NCI-H1105 (cell line): ENCODE data around the gene LDLRAD3.

Experiments used
- DNase-seq: peaks from one replicate; lab custom pipeline; 2025; lab: John Stamatoyannopoulos, UW

LDLRAD3 gene

DNA sequence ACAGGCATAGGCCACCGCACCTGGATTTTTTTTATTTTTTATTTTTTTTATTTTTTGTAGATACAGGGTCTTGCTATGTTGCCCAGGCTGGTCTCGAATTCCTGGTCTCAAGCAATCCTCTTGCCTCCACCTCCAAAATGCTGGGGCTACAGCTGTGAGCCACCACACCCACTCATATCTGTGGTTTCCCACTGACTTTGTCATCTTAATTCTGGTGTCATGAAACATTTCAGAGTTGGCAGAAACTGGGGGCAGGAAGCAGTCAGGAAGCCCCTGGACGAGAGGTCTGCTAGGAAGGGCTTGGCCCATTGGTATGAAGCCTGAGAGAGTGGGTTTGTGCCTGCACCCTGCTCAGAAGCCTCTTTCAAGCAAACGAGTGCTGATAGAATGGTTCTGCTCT, 296.3 kb downstream of the LDLRAD3 start:
- DNase-seq: no peak

DNA sequence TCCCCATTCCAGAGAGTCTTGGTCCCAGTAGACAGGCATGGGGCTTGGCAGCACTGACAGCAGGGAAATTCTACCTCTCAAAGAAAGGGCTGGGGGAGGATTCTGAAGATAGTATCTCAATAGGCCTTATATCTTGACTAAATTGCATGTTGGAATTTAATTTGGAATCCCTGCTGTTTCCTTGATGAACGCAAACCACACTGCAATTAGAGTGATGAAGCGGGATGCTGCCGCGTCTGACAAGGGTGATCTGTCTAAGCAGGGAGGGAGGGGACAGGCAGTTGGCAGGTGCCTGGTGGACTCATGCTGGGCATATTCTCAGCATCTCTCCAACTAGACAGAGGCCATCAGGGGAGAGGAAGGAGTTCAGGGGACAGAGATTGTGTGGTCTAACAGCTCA, 296.9 kb downstream of the LDLRAD3 start:
- DNase-seq: no peak

- no peak for DNase-seq
Measured at GRCh38 chr11:36241497-36241896, 297.6 kb downstream of the LDLRAD3 start.

DNA sequence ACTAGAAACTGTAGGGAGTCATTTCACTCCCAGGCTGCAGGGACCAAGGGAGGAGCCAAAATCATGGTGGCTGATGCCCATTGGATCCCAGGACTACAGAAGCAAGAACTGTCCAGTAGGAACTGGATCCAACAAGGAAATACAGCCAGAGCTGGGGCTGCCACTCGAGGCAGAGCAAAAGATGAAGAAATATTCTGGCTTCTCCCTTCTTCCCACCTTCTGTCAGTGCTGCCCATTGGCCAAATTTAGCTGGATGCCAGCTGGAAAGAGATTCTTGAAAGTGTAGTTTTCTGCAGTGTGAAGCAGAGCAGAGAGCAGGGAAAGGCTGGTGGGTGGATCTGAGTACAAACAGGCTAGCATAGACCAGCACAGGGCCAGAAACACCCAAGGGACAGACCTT, 299.8 kb downstream of the LDLRAD3 start:
- no peak for DNase-seq

- DNase-seq: no peak
Measured at GRCh38 chr11:36247493-36247892, 303.6 kb downstream of the LDLRAD3 start.

GRCh38 chr11:36248436-36248835, 304.6 kb downstream of the LDLRAD3 start:
- DNase-seq: no peak

DNA sequence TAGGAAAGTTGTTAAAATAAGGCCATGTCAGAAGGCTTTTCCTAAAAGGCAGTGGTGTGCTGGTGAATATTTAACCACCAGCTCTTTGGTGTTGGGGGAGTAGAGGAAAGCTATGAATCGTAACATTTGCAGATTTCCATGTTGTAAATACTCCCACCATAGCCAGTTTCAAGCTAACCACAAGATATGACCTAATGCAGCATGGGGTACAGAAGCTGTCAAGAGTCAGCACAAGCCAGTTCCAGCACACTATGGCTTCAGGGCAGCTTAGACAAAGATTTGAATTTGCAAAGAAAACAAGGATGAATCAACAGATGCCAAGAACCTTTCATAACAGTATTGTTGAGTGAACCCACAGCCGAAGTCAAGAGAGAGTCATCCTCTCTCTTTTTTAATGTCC, 305.4 kb downstream of the LDLRAD3 start:
- DNase-seq: no peak

- DNase-seq: no peak
Measured at GRCh38 chr11:36251823-36252222, 308.0 kb downstream of the LDLRAD3 start.

DNA sequence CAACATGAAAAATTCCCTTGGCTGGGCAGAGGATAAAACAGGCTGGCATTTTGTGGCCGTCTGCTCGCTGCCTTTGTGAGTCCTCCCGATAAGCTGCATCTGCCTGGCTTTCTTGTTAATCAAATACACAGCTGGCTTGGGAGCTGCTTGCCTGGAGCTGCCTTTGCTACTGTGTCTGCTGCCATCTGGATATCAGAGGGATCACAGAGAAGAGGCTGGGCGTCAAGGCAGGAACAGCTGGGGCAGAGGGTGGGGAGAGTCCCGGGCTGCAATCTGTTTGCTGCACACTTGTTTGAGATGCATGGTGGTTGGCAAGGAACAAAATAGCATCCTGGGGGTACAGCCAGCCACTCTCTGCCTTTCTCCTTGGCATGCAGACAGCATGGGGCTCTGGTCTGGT, 309.4 kb downstream of the LDLRAD3 start:
- DNase-seq: no peak

GRCh38 chr11:36254713-36255112, 310.9 kb downstream of the LDLRAD3 start:
- DNase-seq: no peak

DNA sequence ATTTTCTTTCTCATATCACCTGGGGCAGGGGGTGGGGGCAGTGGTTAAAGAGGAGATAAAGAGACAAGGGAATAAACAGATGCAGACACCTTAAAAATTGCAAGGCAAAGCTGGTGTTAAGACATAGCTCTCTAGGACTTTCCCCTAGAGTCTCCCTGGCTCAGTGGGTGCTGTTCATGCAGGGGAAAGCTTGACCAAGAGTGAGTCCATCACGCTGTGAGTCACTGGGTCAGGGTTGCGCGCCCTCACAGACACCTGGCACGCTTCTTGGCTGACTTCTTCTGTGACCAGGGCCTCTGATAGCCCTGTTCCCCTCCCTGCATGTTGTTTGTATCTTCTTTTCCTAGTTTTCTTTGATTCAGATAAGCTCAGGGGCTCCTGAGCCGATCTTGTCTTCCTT, 313.5 kb downstream of the LDLRAD3 start:
- no peak for DNase-seq

DNA sequence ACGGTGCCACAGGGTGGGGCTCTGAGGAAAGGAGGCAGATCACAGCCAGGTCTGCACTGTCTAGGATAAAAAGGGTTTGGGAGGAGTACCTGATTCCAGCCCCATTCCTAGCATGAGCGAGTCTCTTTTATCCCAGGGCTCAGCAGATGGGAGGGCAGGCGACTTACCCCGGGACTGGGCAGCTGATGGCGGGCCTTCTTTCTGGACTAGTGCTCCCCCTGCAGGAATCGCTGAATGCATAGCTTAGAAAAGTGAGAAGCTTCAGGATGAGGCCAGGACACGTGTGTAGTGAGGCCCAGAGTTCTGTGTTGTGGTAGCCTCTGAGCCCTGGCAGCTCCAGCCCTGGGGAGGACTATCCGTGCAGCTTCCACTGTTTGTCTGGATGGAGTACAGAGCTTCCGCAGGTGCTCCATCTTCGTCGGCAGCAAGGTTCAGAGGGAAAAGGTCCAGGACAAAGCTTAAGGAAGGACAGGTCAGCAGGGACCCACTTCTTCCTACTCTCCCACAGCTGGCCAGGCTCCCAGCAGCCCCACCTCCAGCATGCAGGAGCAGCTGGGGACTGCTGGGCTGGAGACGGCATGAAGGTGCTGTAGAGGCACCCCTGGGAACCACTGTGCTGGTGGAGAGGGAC, 315.0 kb downstream of the LDLRAD3 start:
- no peak for DNase-seq

GRCh38 chr11:36261094-36261493, 317.2 kb downstream of the LDLRAD3 start:
- no peak for DNase-seq

GRCh38 chr11:36264011-36264972, 320.4 kb downstream of the LDLRAD3 start:
- DNase-seq: no peak

GRCh38 chr11:36264973-36265344, 321.1 kb downstream of the LDLRAD3 start:
- DNase-seq: no peak

- DNase-seq: peak; percentile 47
Measured at GRCh38 chr11:36265793-36266628, 322.1 kb downstream of the LDLRAD3 start.

GRCh38 chr11:36266767-36267166, 322.9 kb downstream of the LDLRAD3 start:
- no peak for DNase-seq

DNA sequence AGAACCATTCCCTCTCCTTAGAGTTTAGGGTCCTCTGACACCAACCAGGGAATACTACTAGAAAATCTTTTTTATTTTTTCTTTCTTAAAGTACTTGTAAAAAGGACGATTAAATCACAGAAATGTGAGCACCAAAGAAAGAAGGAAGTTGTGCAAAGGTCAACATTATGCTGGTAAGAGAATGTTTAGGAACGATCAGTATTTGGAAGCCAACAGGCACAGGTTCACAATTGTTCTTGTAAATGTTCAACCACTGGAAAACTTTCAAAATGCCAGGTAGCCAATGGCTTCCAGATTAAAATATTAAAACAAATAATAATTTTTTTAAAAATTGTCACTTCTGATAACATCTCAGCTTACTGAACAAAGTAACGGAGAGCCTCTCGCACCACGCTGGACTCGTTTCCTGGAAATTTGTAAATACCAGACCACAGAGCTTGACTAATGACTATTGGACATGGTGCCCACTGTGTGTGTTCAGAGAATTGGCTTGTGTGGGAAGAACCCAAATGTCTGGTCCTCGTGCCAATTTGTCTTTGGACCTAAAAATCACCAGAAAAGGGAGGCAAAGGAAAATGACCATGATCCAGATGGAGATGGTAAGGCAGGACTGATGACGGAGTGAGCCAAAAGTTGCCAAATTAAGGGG, 324.6 kb downstream of the LDLRAD3 start:
- no peak for DNase-seq

DNA sequence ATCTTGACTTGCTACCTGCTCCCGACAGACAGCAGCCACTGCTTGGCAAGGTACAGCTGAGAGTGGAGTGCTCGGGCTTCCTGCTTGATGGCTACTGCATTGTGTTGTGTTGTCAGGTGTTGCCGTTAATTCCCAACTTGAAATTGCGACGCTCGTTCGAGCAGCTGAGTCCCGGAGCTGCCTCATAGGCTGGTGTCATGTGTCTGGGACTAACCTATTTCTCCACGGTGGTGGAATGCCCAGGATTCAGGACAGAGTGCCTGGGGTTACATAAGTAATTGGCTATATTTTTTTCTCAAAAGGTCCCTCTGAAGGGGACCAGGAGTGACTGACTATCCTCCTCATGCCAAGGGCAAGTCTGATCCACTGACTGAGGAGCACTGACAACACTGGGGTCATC, 326.8 kb downstream of the LDLRAD3 start:
- no peak for DNase-seq

DNA sequence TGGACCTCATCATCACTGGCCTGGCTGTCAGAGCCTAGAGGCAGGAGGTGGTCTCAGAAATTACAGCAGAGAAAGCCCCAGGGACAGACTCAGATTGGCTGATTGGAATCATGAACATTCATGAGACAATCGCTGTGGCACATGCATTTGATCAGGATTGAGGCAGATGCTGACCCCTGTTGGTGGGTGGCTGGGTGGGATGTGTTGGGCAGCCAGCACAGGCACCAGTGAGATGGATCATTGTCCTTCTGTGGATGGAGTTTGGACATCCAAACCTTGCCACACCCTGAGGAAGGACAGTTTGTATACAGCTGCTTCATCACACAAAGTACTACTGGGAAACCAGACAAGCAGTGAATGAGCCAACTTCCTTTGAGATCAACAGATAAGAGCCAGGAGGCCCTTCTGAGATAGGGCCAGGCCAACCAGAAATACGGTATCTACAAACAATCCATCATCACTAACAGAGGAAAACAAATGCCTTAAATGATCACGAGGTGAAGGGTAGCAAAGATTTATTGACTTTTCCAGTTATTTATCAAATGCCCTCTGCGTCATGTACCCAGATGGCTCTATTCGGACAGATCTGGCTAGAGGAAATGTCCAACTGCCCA, 328.0 kb downstream of the LDLRAD3 start:
- no peak for DNase-seq

DNA sequence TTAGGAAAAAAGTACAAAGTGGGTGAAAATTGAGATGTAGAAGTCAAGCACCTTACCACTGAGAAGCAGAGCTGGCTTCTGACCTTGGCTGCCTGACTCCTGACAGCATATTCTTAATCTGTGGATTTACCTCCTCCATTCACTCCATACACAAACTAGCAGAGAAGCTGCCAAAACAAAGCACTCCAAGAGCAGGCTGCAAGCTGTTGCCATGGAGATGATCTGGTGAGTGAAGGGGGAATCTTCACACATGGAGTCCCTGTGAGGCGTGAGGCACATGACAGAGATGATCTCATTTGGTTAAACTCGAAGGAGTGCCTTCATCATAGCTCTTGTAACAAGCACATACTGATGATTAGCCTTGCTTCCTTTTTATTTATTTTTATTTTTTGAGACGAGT, 329.2 kb downstream of the LDLRAD3 start:
- peak; percentile 83 for DNase-seq

- DNase-seq: no peak
Measured at GRCh38 chr11:36274414-36274813, 330.6 kb downstream of the LDLRAD3 start.
